GM19035 (cell line): ENCODE data around the gene SLC6A7.

Source experiments
- ATAC-seq: cut with Tn5 transposase; IDR thresholded peaks from one replicate; pipeline ENCODE4 v1.9.1; 2021; ENCODE audit not compliant: unreplicated experiment

The SLC6A7 gene

GRCh38 chr5:150189326-150189725 is 536 bp upstream of the SLC6A7 start:
- ATAC-seq, result no peak

- no peak for ATAC-seq
Measured at GRCh38 chr5:150190503-150190979, 679 bp downstream of the SLC6A7 start.

- ATAC-seq, result no peak
Measured at GRCh38 chr5:150190987-150191386, 1.1 kb downstream of the SLC6A7 start.

- ATAC-seq, result no peak
Measured at GRCh38 chr5:150192462-150192861, 2.6 kb downstream of the SLC6A7 start.

GRCh38 chr5:150195736-150196485 is 6.0 kb downstream of the SLC6A7 start:
- ATAC-seq, result no peak

- no peak for ATAC-seq
Measured at GRCh38 chr5:150196514-150196913, 6.7 kb downstream of the SLC6A7 start.

- no peak for ATAC-seq
Measured at GRCh38 chr5:150196986-150197385, 7.1 kb downstream of the SLC6A7 start.

GRCh38 chr5:150197476-150197875 is 7.6 kb downstream of the SLC6A7 start:
- no peak for ATAC-seq

- no peak for ATAC-seq
Measured at GRCh38 chr5:150202501-150202900, 12.6 kb downstream of the SLC6A7 start.

GRCh38 chr5:150203832-150204589 is 14.1 kb downstream of the SLC6A7 start:
- no peak for ATAC-seq

GRCh38 chr5:150204590-150204960 is 14.7 kb downstream of the SLC6A7 start:
- no peak for ATAC-seq

- no peak for ATAC-seq
Measured at GRCh38 chr5:150206098-150206778, 16.4 kb downstream of the SLC6A7 start.

GRCh38 chr5:150206779-150207115 is 16.9 kb downstream of the SLC6A7 start:
- ATAC-seq, result no peak

GRCh38 chr5:150208187-150209098 is 18.6 kb downstream of the SLC6A7 start:
- no peak for ATAC-seq

- ATAC-seq, result no peak
Measured at GRCh38 chr5:150209099-150209635, 19.3 kb downstream of the SLC6A7 start.

- no peak for ATAC-seq
Measured at GRCh38 chr5:150210644-150211043, 20.8 kb downstream of the SLC6A7 start.

GRCh38 chr5:150211156-150212030 is 21.5 kb downstream of the SLC6A7 start:
- ATAC-seq, result no peak

GRCh38 chr5:150213530-150213929 is 23.7 kb downstream of the SLC6A7 start:
- no peak for ATAC-seq

- no peak for ATAC-seq
Measured at GRCh38 chr5:150214289-150214688, 24.4 kb downstream of the SLC6A7 start.
